ENCODE data around the gene PLA2G4E.

Gene PLA2G4E

GRCh38 chr15:41972253-41973242 lies 48.3 kb downstream of the PLA2G4E start, which contains the start of gene EHD4:
Gene EHD4 (minus strand): TSS chr15:41972557. CDS start chr15:41972494, 63 bp downstream.
- peak; percentile 92 for DNase-seq

DNA sequence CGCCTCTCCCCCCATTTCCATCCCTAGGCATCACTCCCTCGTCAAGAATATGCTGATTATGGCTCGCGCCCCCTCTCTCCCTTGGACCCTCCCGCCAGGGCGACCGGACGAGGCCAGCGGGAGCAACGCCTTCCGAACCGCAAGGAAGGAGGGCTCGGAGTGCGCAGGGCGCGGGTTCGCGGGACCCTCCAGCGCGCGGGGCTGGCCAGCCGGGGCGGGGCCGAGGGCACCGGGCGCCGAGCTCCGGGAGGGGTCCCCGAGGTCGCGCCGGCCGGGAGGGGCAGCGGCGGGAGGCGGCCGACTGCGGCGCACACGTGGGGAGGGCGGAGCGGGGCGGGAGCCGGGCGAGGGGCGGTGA lies 49.0 kb downstream of the PLA2G4E start:
- DNase-seq, result no peak

DNA sequence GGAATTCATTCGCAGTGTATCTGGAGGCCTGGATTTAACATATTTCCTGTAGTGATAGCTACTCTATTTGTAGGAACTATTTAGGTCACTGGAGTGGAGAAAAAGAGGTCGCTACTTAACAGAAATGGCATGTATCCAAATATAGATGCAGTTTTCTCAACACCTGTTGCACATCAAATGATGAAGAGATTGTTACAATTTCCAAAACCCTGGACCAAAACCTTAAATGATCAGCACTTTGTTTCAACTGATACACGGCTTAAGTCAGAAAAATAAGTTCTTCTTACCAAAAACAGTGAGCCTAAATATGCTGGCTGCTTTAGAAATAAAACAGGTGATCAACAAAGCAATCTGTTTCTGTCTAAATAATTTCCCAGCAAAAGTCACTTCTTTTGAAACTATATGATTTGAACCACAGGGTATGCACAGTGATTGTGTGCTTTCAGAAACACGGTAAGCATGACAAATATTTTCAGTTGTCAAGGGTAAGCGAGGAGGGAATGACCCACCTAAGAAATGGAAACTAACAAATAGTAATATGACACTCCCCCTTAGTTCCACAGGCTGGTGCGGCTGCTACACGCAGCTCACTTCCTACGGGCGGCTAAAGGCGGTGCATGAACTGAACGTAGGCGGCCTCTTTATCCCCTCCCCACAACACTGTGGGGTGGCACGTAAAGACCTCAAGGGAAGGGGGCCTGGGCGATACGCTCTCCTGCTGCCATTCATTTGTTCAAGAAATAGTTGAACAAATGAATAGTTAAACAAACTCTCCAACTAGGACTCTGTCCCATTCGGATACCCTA lies 49.5 kb downstream of the PLA2G4E start:
- DNase-seq, result no peak

GRCh38 chr15:41970456-41970855 lies 50.4 kb downstream of the PLA2G4E start:
- DNase-seq, result no peak

- no peak for DNase-seq
Measured at GRCh38 chr15:41969851-41970431, 50.9 kb downstream of the PLA2G4E start.

DNA sequence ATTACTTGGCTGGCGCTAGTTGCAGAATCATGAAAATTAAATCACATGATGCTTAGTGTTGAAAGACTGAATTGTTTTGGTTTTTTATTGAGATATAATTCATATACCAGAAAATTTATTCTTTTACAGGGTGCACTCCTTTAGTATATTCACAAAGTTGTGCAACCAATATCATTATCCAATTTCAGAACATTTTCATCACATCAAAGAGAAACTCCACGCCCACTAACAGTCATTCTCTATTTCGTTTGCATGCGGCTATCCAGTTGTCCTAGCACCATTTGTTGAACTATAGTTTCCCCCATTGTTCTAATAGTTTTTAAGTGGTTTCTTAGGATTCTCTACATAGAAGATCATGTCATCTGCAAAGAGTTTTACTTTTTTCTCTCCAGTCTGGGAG lies 52.1 kb downstream of the PLA2G4E start:
- DNase-seq, result no peak

GRCh38 chr15:41967506-41968206 lies 53.2 kb downstream of the PLA2G4E start:
- no peak for DNase-seq

- DNase-seq, result no peak
Measured at GRCh38 chr15:41966920-41967465, 53.8 kb downstream of the PLA2G4E start.

DNA sequence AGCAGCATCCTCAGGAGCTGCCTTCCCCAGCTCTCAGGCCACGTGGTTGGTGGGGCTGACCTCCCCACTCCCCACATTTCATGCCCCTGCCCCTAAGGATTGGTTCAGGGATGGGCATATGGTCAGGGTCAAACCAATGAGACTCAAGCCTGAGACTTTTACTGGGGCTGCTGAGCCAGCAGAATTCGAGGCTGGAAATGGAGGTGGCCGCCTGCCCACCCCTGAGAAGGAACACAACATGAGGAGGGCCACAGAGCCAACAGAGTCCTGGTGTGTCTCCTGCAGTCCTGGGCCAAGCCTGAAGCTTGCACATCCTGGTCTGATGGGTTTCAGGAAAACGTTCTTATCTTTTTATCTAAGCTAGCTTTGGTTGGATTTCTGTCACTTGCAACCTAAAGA lies 54.4 kb downstream of the PLA2G4E start:
- DNase-seq, result no peak

DNA sequence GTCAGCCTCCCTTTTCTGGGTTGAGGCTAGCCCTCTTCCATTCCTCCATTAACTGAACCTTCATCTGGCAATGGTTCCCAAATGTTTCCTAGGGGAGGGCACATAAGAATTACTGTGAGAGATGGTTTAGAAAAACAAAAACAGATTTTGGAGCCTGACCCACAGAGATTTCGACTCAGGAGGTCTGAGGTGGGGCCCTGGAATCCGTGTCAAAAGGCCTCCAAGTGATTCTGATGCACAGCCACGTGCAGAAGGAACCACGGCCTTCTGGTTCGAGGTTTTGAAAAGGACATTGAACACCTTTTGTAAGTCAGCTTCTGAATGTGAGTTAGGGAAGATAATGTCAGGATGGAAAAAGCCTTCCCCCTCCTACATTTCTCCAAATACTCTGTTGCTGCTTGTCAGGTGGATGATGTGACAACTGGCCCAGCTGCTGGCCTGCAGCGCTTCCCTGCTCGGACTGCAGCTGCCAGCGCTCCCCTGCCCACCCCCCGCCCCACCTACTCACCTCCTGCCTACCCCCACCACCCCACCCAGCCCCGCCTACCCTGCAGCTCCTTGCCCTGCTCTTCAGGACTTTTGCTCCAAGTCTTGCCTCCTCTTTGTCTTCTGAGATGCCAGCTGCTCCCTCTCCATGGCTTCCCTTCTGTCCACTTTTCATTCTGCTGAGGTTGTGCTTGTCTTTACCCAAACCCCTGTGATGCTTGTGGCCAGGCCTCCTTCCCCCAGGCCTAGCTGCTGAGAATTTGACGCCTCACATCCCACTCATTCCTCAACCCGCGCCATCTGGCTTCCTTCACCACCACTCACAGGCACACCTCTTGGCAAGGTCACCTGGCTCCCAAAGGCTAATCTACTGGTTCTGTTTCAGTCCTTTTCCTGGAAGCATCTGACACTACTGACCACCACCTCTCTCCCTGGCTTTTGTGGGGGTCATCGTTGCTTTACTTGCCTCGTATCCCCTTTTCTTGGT lies 55.1 kb downstream of the PLA2G4E start:
- no peak for DNase-seq

DNA sequence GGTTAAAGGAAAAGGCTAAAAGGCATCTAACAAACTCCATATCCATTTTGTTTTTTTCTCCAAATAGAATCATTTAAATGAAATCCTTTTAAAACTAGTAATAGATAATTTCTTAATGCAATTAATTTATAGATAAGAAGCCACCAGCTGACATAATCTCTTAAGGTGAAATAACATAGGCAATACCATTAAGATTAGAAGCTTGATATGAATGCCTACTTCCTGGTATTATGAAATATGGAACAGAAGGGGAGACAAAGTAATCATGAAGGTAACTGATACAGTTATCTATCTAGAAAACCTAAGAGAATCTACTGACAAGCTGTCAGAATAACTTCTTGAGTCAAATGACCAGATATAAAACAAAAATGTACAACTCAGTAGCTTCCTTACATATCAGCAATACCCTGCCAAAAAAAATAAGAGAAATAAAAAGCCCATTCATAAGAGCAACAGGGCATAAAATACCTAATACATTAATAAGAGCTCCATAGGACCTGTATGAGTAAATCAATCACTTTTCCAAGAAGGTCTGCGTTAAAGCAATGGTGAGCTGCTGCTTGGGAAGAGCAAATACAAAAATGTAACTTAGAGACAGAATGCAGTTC lies 59.1 kb downstream of the PLA2G4E start:
- no peak for DNase-seq

GRCh38 chr15:41961001-41961518 lies 59.8 kb downstream of the PLA2G4E start:
- no peak for DNase-seq

- no peak for DNase-seq
Measured at GRCh38 chr15:41958002-41958420, 62.8 kb downstream of the PLA2G4E start.

- DNase-seq, result no peak
Measured at GRCh38 chr15:41957021-41957897, 63.6 kb downstream of the PLA2G4E start.

DNA sequence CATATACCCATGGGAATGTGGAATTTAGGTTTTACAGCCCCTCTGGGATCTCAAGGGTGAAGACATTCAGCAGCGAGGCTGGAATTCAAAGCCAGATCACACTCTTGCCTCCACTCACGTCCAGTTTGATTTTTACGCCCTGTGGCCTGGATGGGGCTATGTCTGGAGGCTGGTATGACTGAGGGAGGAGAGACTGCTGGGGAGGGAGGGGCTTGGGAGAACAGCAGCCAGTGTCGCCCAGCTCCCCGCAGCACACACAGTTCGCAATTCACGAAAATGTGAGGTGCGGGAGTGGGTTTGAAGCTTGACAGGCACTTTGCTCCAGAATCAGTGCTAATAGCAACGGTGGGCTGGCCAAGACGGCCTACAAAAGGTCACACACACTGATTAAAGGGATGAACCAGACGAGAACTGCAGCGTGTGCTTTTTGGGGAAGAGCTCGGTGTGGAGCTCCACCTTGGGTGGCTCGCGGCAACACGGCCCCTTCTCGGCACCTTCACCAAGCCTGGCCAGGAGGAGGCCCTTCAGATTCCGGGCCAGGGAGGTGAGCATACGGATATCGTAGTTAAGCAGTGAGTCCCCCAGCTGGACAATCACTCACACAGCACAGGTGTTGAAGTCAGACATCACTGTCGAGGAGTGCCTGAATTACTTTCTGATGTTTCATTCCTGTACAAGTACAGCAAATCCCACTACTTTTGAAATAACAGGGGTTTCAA lies 64.9 kb downstream of the PLA2G4E start:
- DNase-seq, result no peak

- no peak for DNase-seq
Measured at GRCh38 chr15:41955100-41955499, 65.7 kb downstream of the PLA2G4E start.

DNA sequence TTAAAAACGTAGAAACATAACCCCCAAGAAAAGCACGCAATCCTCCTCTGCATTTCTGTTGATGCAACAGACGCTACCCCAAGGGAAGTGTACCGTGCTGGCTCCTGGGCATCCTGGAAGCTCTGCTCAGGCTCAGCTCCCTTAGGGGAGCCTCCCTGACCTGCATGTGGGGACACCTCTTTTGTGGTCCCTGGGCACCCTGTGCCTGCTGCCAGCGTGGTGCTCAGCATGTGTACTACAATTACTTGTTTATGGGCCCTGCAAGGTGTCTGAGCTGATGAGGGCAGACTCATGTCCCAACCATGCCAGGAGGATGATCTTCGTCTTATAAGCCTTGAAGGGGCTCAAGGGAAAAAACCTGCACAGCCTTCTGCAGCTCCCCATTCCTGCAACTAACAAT lies 66.8 kb downstream of the PLA2G4E start:
- no peak for DNase-seq

- DNase-seq, result no peak
Measured at GRCh38 chr15:41952013-41952563, 68.8 kb downstream of the PLA2G4E start.
